GM13976 (cell line): ENCODE measurements around the gene CSNK1D.

Source experiments
- DNase-seq: peaks from one replicate; pipeline ENCODE4 v3.0.0; 2012; ENCODE audit warnings: low spot score
- in situ Hi-C: fragments of 300-500 bp; cut with MboI; formaldehyde crosslinking; loops from one replicate; pipeline ENCODE4 v1.12.0; 2022; ENCODE audit warnings: low sequenced_read_pairs, mixed read lengths, inconsistent platforms; ENCODE audit not compliant: unreplicated experiment
- TF ChIP-seq, protein P1 (sequence below): IDR thresholded peaks from 2 replicates; pipeline ENCODE4 v1.5.1; 2012; ENCODE audit warnings: borderline replicate concordance, mild to moderate bottlenecking; ENCODE audit not compliant: insufficient read depth; ENCODE audit errors: extremely low read depth, missing control alignments, control extremely low read depth

CSNK1D gene

DNA sequence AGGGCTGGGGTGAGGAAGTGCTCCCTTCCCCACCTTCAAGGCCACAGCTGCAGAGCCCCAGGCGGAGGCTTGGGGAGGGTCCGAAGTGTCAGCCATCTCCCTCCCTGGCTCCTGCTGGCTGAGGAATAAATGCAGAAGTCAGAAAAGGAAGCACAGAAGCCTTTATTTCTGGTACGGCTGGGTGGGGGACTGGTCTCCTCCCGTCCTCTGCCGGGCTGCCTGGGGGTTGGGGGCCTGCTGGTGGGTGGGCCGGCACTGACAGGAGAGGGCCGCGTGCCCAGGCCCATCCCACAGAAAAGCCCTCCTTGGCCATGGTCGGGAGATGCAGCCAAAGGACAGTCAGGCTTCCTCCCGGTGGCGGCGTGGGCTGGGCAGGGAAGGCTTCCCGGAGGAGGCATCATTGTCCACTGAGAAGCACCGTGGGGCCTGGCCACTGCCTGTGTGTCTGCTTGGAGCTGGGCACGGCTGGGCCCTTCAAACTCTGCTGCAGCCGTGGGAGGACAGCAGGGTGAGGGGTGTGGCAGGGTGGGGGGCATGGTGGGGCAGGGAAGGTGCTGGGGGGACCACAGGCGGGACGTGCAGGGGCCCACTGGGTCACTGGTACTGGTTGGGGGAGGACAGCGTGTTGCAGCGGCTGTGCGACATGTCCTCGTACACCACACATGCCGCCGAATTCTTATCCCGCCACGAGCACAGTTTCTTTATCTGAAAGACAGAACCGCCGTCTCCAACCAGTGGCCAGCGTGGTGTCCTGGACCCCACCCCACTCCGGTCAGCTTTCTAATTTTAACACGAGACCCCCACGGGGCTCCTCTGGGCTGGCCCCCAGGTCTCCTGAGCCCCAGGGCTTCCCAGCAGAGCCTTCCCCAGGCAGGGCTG is 41.5 kb upstream of the CSNK1D start:
- in situ Hi-C loops: no loop called here
- TF ChIP-seq, protein P1, sequence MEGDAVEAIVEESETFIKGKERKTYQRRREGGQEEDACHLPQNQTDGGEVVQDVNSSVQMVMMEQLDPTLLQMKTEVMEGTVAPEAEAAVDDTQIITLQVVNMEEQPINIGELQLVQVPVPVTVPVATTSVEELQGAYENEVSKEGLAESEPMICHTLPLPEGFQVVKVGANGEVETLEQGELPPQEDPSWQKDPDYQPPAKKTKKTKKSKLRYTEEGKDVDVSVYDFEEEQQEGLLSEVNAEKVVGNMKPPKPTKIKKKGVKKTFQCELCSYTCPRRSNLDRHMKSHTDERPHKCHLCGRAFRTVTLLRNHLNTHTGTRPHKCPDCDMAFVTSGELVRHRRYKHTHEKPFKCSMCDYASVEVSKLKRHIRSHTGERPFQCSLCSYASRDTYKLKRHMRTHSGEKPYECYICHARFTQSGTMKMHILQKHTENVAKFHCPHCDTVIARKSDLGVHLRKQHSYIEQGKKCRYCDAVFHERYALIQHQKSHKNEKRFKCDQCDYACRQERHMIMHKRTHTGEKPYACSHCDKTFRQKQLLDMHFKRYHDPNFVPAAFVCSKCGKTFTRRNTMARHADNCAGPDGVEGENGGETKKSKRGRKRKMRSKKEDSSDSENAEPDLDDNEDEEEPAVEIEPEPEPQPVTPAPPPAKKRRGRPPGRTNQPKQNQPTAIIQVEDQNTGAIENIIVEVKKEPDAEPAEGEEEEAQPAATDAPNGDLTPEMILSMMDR: no peak
- DNase-seq: no peak

DNA sequence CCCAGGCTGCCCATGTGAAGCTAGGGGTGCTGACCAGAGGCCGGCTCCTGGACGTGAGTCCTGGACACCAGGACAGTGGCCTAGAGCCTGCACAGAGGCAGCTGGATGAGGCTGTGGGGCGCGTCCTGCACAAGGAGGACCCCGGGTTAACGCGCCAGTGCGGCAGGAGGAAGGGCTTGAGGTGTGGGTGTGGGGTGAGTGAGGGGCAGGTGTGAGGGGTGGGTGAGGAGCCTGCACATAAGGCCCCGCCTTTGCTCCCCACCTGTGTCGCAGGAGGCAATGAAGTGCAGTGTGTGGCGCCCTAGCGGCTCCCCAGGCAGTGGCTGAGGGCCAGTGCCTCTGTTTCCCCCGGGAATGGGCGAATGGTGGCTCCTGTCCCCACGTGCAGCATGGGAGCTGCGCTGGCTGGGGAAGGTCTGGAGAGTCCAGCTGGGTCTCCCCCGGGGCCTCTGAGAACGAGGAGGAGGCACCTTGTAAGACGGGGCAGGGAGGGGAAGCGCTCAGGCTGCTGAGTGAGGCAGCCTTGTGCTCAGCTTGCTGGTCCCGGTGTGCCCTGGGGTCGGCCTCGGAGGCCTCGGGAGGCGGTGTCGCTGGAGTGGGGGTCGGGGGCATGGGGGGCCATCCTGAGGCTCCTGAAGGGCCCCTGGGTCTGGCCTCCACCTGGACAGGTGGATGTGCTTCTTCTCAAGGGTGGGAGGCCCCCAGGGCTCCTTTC is 40.7 kb upstream of the CSNK1D start:
- TF ChIP-seq, protein P1: no peak
- in situ Hi-C loops: no loop called here
- DNase-seq: no peak

GRCh38 chr17:82313195-82314011 is 39.9 kb upstream of the CSNK1D start:
- TF ChIP-seq, protein P1: no peak
- no peak for DNase-seq
- in situ Hi-C loops: no loop called here

DNA sequence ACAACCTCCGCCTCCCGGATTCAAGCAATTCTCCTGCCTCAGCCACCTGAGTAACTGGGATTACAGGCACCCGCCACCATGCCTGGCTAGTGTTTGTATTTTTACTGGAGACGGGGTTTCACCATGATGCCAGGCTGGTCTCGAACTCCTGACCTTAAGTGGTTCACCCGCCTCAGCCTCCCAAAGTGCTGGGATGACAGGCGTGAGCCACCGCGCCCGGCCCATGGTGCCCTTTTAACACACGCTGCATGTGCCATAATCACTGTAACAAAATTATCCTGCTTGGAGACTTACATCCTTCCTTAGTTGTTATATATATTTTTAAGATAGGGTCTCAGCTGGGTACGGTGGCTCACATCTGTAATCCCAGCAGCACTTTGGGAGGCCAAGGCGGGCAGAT is 38.5 kb upstream of the CSNK1D start:
- TF ChIP-seq, protein P1: no peak
- in situ Hi-C loops: no loop called here
- DNase-seq: no peak

GRCh38 chr17:82310877-82311276 is 37.4 kb upstream of the CSNK1D start:
- in situ Hi-C loops: no loop called here
- TF ChIP-seq, protein P1: no peak
- no peak for DNase-seq

DNA sequence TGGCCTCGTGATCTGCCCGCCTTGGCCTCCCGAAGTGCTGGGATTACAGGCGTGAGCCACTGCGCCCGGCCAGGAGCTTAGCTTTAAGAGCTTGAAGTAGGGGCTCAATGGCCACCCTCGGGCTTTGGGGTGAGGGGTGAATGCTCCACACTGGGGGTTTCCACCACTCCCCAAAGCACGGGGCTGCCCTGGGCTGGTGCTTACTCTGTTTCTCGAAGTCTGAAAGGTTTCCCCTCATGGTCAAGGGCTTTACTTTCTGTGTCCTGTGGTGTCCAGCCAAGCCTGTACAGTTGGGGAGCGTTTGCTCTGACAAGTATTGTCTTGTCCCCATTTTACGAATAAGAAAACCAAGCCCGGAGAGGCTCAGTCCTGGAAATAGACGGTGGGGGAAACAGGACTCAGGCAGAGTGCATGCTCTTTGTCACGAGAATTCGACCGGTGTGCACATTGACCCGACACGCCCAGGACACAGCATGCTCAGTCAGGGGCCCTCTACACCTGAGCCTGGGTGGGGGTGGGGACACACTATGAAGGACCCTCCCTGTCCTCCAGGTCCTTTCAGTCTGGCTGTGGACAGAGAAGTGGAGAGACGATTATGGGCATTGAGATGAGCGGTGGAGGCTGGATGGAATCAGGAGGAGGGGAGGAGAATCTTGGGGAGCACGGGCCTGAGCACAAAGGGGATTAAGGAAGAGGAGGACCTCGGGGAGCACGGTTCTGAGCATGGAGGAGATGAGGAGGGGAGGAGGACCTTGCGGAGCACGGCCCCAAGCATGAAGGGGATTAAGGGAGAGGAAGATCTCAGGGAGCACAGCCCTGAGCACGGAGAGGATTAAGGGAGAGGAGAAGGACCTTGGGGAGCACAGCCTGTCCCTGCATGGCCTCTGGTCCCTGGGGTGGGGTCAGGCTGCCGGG is 36.4 kb upstream of the CSNK1D start:
- in situ Hi-C loops: no loop called here
- DNase-seq: no peak
- TF ChIP-seq, protein P1: no peak
